BJ (cell line): ENCODE data around the gene C16orf96. TPM values are rescaled to one million over a fixed set of nuclear protein-coding genes. Genes with fewer than 3 reads are reported as not detected.

Experiments used
- CTCF ChIA-PET: fragments of 350-600 bp; formaldehyde crosslinking; extraction: SDS; loops from one replicate; lab custom pipeline; 2021; ENCODE audit warnings: antibody characterized with exemption, inconsistent platforms; lab: Yijun Ruan, JAX
- POLR2A ChIA-PET: fragments of 300-600 bp; sonication (Branson Sonifier 250); formaldehyde crosslinking; extraction: SDS; loops from one replicate; lab custom pipeline; 2021; ENCODE audit warnings: antibody characterized with exemption; lab: Charles Lee
- DNase-seq: peaks from one replicate; pipeline ENCODE4 v3.0.0-alpha.2; 2011; ENCODE audit warnings: low read depth
- H3K27me3 ChIP-seq: 2 replicates; pipeline ENCODE4 v1.6.0; 2011; ENCODE audit warnings: low read length; ENCODE audit not compliant: control insufficient read depth, insufficient read depth
- H3K36me3 ChIP-seq: 2 replicates; pipeline ENCODE4 v1.5.1; 2011; ENCODE audit warnings: low read length; ENCODE audit not compliant: control insufficient read depth, insufficient read depth
- H3K4me3 ChIP-seq: 2 replicates; pipeline ENCODE4 v1.5.1; 2011; ENCODE audit warnings: low read depth, mild to moderate bottlenecking, control low read depth, low read length
- polyA plus RNA-seq: library from polyadenylated mRNA; depleted of rRNA; stranded (reverse); fragments of >200 nt; gene quantifications from 2 replicates; pipeline ENCODE4 v1.2.3, GENCODE V29; 2011
- TF ChIP-seq, protein P1 (sequence below): IDR thresholded peaks from 2 replicates; pipeline ENCODE4 v1.5.1; 2011; ENCODE audit warnings: low read depth, mild to moderate bottlenecking, control low read depth, inconsistent platforms, low read length, moderate library complexity; ENCODE audit not compliant: insufficient read depth

Gene C16orf96
- polyA plus RNA-seq, 1 experiment = not detected

DNA sequence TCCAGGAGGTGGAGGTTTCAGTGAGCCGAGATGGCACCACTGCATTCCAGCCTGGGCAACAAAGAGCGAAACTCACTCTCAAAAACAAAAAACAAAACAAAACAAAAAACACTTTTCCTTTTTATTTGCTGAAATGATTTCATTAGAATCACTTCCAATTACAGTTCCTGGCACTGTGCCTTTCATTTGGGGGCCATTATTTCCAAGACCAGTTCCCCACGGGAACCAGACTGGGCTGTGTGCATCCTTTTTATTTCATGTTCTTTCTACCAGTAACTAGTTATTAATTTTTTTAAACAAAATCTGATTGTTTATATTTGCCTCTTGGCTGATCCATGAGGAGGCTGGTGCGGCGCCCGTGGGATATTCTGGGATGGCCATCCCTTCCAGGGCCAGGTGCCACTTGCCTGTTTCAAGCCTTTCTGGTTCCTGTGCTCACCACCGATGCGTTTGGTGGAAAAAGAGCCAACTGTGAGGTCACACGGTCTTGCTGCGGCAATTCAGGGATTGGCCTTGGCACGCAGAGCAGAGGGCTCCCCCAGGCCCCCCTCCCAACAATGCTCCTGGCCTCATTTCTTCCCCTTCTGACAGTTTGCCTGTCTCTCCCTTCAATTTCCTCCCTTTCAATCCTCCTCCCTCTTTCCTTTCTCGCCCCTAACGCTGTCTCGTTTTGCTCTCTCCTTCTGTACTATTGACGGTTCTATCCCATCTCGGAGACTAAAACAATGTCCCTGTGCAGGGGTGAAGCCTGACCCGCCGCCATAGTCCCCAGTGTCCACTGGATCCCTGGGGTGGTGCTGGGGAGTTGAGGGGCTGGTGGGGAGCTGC is 45.1 kb downstream of the C16orf96 start:
- H3K36me3 ChIP-seq = no peaks in the 10 kb centered on the region
- TF ChIP-seq, protein P1, sequence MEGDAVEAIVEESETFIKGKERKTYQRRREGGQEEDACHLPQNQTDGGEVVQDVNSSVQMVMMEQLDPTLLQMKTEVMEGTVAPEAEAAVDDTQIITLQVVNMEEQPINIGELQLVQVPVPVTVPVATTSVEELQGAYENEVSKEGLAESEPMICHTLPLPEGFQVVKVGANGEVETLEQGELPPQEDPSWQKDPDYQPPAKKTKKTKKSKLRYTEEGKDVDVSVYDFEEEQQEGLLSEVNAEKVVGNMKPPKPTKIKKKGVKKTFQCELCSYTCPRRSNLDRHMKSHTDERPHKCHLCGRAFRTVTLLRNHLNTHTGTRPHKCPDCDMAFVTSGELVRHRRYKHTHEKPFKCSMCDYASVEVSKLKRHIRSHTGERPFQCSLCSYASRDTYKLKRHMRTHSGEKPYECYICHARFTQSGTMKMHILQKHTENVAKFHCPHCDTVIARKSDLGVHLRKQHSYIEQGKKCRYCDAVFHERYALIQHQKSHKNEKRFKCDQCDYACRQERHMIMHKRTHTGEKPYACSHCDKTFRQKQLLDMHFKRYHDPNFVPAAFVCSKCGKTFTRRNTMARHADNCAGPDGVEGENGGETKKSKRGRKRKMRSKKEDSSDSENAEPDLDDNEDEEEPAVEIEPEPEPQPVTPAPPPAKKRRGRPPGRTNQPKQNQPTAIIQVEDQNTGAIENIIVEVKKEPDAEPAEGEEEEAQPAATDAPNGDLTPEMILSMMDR = no peak
- no peak overlapping the region for H3K4me3 ChIP-seq
- H3K27me3 ChIP-seq = peaks cover 4% of the 10 kb centered on the region
- CTCF ChIA-PET = no interaction called here
- DNase-seq = no peak
- POLR2A ChIA-PET = no interaction called here

DNA sequence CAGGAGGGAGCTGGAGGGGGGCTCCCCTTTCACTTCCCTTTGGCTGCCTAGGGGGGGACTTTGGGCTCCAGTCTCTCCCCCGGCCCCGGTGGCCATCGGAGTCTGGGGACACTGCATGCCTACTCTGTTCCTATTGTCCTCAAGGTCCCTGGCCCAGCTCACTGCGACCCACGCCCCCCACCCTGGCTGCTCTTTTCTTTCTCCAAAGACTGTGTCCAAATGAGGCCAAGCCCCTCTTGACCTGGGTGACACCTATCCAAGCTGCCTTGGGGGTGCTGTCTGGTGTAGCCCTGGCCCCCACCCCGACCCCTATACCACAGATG is 45.7 kb downstream of the C16orf96 start:
- H3K36me3 ChIP-seq = no peaks in the 10 kb centered on the region
- ChIA-PET CTCF (no interaction called here), POLR2A (no interaction called here)
- no peak overlapping the region for H3K4me3 ChIP-seq
- peaks cover 4% of the 10 kb centered on the region for H3K27me3 ChIP-seq
- DNase-seq = no peak
- TF ChIP-seq, protein P1 = no peak

DNA sequence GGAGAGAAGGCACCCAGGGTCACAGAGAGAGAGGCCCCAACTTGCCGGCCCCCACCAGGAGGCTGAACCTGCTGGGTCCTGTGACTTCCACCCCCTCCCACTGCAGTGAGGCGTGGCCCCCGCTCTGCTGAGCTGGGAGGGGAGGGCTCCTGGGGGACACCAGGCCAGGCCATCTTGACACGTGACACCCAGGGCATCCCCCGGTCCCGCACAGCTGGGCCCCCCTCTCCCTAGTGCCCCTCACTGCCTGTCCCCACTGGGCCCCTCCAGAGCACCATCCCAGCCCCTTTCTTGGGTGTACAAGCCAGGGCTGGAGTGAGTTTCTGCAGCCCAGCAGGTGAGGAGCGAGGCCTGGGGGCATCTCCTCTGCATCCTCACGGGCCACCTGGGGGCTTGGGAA is 46.2 kb downstream of the C16orf96 start:
- POLR2A ChIA-PET = no interaction called here
- no peak overlapping the region for H3K4me3 ChIP-seq
- 0 out of 2 replicates have a peak, but pooled peaks cover under 1% of the 10 kb centered on the region for H3K36me3 ChIP-seq
- TF ChIP-seq, protein P1 = no peak
- H3K27me3 ChIP-seq = peaks cover 4% of the 10 kb centered on the region
- no peak for DNase-seq
- CTCF ChIA-PET = interaction anchor here (1.1 kb wide), 2 partner anchors 17 to 353 kb away, joined by 4 to 5 read pairs; no protein-coding TSS in a partner anchor

DNA sequence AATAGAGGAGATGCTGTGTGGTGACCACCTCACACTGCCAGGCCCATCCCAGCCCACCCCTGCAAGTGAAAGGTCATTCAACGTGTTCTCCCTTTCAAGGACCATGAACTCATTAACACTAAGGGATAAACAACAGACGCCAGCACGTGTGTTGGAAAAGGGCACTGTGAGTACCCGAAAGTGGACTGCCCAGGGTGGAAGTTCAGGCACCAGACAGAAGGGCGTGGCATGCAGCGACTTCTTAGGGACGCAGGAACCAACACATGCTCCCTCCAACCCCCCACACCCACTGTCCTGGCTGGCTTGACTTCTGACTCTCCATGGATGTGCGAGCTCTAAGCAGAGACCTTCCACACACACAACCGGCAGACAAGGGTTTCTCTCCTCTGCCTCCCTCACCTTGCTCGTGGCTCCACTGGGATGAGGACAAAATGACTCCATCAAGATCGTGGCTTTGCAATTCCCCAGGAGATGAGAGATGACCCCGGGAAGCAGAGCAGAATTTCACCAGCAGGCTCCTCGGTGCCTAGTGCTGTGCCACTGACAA is 47.6 kb downstream of the C16orf96 start:
- POLR2A ChIA-PET = no interaction called here
- peaks cover 4% of the 10 kb centered on the region for H3K27me3 ChIP-seq
- H3K36me3 ChIP-seq = peaks cover 7% of the 10 kb centered on the region
- TF ChIP-seq, protein P1 = no peak
- no peak for DNase-seq
- H3K4me3 ChIP-seq = no peak overlapping the region
- CTCF ChIA-PET = interaction anchor here (1.1 kb wide), 2 partner anchors 11 to 18 kb away, joined by 3 to 4 read pairs; partner anchors contain the start of gene UBALD1

DNA sequence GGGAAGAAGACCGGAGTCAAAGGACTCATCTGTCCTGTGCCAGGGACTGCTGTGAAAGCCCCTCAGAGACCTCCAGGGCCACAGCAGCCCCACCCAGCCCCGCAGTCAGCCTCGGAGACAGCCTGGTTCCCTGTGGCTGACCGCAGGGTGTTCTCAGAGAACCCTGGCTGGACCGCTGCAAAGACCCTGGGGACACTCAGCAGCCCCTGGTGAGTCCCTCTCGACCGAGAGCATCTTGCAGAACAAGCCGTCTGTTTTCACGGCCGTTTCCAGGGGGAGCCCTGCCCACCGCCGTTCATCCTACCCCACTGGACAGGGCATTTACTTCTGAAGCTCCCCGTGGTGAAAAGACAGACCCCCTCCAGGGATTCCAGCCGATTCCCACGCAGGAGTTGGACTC is 48.3 kb downstream of the C16orf96 start:
- TF ChIP-seq, protein P1 = no peak
- Histone ChIP-seq H3K4me3 (no peak overlapping the region), H3K27me3 (peaks cover 4% of the 10 kb centered on the region), H3K36me3 (peaks cover 10% of the 10 kb centered on the region)
- no peak for DNase-seq
- ChIA-PET POLR2A (no interaction called here), CTCF (interaction anchor here (0.9 kb wide), 1 partner anchor 18 kb away, joined by 4 read pairs; no protein-coding TSS in a partner anchor)
